Caki2 (cell line): ENCODE data around the gene SLC26A6. TPM values are rescaled to one million over a fixed set of nuclear protein-coding genes. Genes with fewer than 3 reads are reported as not detected.

Source experiments
- DNase-seq: peaks from one replicate; pipeline ENCODE4 v3.0.0-alpha.2; 2015; ENCODE audit warnings: low read depth
- in situ Hi-C: cut with HindIII; loops from 2 replicates; pipeline ENCODE4 v1.10.0; 2016; ENCODE audit warnings: low sequenced_read_pairs, low pct_unique_long_range_greater_than_20kb, mixed read lengths
- total RNA-seq: library from RNA; depleted of rRNA; stranded (reverse); fragments of >200 nt; shearing (Covaris generic); gene quantifications from 2 replicates; pipeline ENCODE4 v1.2.3, GENCODE V29; 2014; ENCODE audit warnings: low replicate concordance; rRNA removed

Gene SLC26A6
- total RNA-seq: 12.8 and 14.8 TPM in 2 replicates

- DNase-seq: peak; percentile 92
- in situ Hi-C loops: no loop called here
Observed at GRCh38 chr3:48635222-48636021, at the start of gene SLC26A6. SLC26A6 (minus strand) TSS chr3:48635461; CDS start chr3:48635393, 68 bp downstream.

- DNase-seq: no peak
- in situ Hi-C loops: no loop called here
Observed at GRCh38 chr3:48684480-48685143, 49.4 kb upstream of the SLC26A6 start.

GRCh38 chr3:48684054-48684349 lies 48.7 kb upstream of the SLC26A6 start:
- in situ Hi-C loops: no loop called here
- no peak for DNase-seq

- in situ Hi-C loops: no loop called here
- no peak for DNase-seq
Observed at GRCh38 chr3:48682786-48683185, 47.5 kb upstream of the SLC26A6 start.

GRCh38 chr3:48681974-48682610 lies 46.8 kb upstream of the SLC26A6 start:
- no peak for DNase-seq
- in situ Hi-C loops: no loop called here

- in situ Hi-C loops: no loop called here
- no peak for DNase-seq
Observed at GRCh38 chr3:48681541-48681880, 46.2 kb upstream of the SLC26A6 start.

- in situ Hi-C loops: no loop called here
- no peak for DNase-seq
Observed at GRCh38 chr3:48680811-48681540, 45.7 kb upstream of the SLC26A6 start.

- no peak for DNase-seq
- in situ Hi-C loops: no loop called here
Observed at GRCh38 chr3:48679411-48680391, 44.4 kb upstream of the SLC26A6 start.

- in situ Hi-C loops: no loop called here
- no peak for DNase-seq
Observed at GRCh38 chr3:48678566-48679380, 43.5 kb upstream of the SLC26A6 start.

- in situ Hi-C loops: no loop called here
- DNase-seq: no peak
Observed at GRCh38 chr3:48678056-48678455, 42.8 kb upstream of the SLC26A6 start.

GRCh38 chr3:48674505-48674904 lies 39.2 kb upstream of the SLC26A6 start:
- no peak for DNase-seq
- in situ Hi-C loops: no loop called here

GRCh38 chr3:48672522-48672921 lies 37.3 kb upstream of the SLC26A6 start:
- no peak for DNase-seq
- in situ Hi-C loops: no loop called here

GRCh38 chr3:48664929-48665328 lies 29.7 kb upstream of the SLC26A6 start:
- in situ Hi-C loops: no loop called here
- DNase-seq: no peak

- in situ Hi-C loops: no loop called here
- no peak for DNase-seq
Observed at GRCh38 chr3:48664313-48664644, 29.0 kb upstream of the SLC26A6 start.

- in situ Hi-C loops: no loop called here
- DNase-seq: peak; percentile 99
Observed at GRCh38 chr3:48663489-48664312, 28.4 kb upstream of the SLC26A6 start.

GRCh38 chr3:48662753-48663488 lies 27.7 kb upstream of the SLC26A6 start, which contains the start of gene CELSR3:
CELSR3 (minus strand) TSS chr3:48662886; CDS start chr3:48662634, 252 bp downstream.
- peak; percentile 82 for DNase-seq
- in situ Hi-C loops: no loop called here
